Neural crest cell (in vitro differentiated cells): ENCODE results near the gene C1QTNF8. TPM values are rescaled to one million over a fixed set of nuclear protein-coding genes. Genes with fewer than 3 reads are reported as not detected.

Experiments
- DNase-seq: peaks from one replicate; pipeline ENCODE4 v3.0.0; 2021; ENCODE audit warnings: low read depth, mixed read lengths, low spot score
- H3K27ac Mint-ChIP-seq: one replicate; pipeline ENCODE4 v1.8.0; 2021; ENCODE audit warnings: mild to moderate bottlenecking, mixed read lengths; ENCODE audit not compliant: unreplicated experiment
- H3K27me3 Mint-ChIP-seq: 2 replicates; pipeline ENCODE4 v1.8.0; 2021; ENCODE audit warnings: low read depth, mild to moderate bottlenecking, mixed read lengths
- H3K36me3 Mint-ChIP-seq: 2 replicates; pipeline ENCODE4 v1.8.0; 2021; ENCODE audit warnings: low read depth, mild to moderate bottlenecking, mixed read lengths
- H3K4me1 Mint-ChIP-seq: 2 replicates; pipeline ENCODE4 v1.8.0; 2021; ENCODE audit warnings: mixed read lengths
- H3K4me3 Mint-ChIP-seq: one replicate; pipeline ENCODE4 v1.8.0; 2021; ENCODE audit warnings: mild to moderate bottlenecking, mixed read lengths
- H3K9me3 Mint-ChIP-seq: 2 replicates; pipeline ENCODE4 v1.8.0; 2021; ENCODE audit warnings: mixed read lengths
- CTCF ChIP-seq: fragments of 200-600 bp; sonication (generic); conservative IDR thresholded peaks from 2 replicates; pipeline ENCODE4 v1.5.0; 2021; ENCODE audit warnings: antibody characterized with exemption, mild to moderate bottlenecking
- total RNA-seq: library from RNA; stranded (reverse); gene quantifications from 2 replicates; pipeline ENCODE4 v1.2.1, GENCODE V29; 2021

C1QTNF8 gene
- total RNA-seq, 1 donor from 2014 or later, result 0.19 TPM

DNA sequence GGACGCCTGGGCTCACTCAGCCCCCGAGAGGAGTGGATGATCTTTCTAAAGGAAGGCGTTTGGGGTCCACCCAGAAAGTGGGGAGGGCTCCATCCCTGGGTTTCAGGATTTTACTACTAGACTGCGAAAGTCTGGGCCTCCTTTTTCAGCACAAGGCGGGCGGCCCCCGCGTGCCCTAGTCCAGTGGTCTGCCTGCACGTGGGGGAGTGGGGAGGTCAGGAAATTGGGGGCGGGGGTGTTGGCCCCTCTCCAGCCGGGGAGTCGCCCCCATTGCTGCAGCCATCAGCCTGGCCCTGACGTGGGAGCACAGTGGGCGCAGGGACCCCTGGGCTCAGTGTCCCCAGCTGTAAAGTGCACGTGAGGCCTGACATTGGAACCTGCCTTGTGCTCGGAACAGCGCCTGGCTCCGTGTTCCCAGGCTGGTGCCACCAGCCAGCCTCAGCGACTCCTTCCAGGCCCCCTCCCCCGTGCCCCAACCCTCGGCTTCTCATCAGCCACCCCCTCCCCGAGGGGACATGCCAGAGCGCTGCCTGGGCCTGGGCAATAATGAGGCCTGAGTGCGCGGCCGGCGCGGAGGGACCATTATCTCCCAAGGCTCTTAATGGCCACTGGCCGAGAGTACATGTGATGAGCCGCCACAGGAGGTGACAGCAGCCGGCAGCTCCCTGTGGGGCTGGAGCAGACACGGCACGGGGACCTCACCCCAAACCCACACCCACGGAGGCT lies 2.4 kb upstream of the C1QTNF8 start:
- H3K4me3 Mint-ChIP-seq, result no peak overlapping the region
- no peaks in the 10 kb centered on the region for H3K27me3 Mint-ChIP-seq
- no peaks in the 10 kb centered on the region for H3K36me3 Mint-ChIP-seq
- no peak for DNase-seq
- no peak overlapping the region for H3K27ac Mint-ChIP-seq
- no peaks in the 10 kb centered on the region for H3K4me1 Mint-ChIP-seq
- no peak for TF ChIP-seq CTCF
- H3K9me3 Mint-ChIP-seq, result no peaks in the 10 kb centered on the region

DNA sequence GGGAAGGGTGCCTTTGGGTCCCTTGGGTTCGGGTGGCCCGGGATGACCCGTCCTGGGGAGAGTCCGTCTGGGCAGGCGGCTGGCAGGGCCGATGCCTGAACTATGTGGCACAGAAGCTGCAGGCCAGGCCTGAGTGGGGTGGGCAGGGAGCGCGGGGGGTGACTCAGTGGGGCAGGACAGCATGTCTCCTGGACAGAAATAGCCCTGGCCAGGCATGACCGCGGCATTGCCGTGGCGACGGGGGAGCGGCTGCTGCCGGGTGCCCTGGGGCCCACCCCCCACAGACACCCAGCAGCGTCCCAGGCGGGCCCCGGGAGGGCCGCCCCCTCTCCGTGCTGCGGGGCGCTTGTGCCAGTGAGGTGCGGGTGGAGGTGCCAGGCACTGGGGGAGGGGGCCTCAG lies 1.8 kb upstream of the C1QTNF8 start:
- Mint-ChIP-seq H3K9me3 (no peaks in the 10 kb centered on the region), H3K4me3 (no peak overlapping the region)
- no peak for DNase-seq

DNA sequence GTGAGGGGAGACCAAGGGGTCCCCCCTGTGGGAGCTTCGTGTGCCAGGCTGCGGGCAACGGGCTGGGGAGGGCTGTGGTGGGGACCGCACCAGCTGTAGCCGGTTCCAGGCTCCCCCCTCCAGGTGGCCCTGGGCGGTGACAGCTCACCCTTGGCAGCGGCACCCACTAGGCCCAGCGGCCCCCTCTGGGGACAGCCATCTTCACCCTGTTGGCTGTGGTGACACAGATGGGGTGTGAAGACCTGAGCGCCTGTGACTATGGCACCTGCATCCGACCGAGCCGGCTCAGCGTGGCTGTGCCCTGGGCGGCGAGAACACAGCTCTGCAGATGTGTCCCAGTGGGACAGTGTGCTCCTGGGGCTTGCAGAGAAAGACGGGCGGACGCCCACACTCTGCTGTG lies 1.1 kb upstream of the C1QTNF8 start:
- Mint-ChIP-seq H3K36me3 (peaks cover under 1% of the 10 kb centered on the region), H3K27me3 (no peaks in the 10 kb centered on the region), H3K9me3 (no peaks in the 10 kb centered on the region), H3K4me1 (no peaks in the 10 kb centered on the region), H3K4me3 (no peak overlapping the region), H3K27ac (no peak overlapping the region)
- no peak for DNase-seq
- TF ChIP-seq CTCF, result no peak

More for the DNA sequence above, 1.8 kb upstream of the C1QTNF8 start:
- H3K27me3 Mint-ChIP-seq, result no peaks in the 10 kb centered on the region
- no peak for TF ChIP-seq CTCF
- no peak overlapping the region for H3K27ac Mint-ChIP-seq
- H3K4me1 Mint-ChIP-seq, result no peaks in the 10 kb centered on the region
- H3K36me3 Mint-ChIP-seq, result no peaks in the 10 kb centered on the region

DNA sequence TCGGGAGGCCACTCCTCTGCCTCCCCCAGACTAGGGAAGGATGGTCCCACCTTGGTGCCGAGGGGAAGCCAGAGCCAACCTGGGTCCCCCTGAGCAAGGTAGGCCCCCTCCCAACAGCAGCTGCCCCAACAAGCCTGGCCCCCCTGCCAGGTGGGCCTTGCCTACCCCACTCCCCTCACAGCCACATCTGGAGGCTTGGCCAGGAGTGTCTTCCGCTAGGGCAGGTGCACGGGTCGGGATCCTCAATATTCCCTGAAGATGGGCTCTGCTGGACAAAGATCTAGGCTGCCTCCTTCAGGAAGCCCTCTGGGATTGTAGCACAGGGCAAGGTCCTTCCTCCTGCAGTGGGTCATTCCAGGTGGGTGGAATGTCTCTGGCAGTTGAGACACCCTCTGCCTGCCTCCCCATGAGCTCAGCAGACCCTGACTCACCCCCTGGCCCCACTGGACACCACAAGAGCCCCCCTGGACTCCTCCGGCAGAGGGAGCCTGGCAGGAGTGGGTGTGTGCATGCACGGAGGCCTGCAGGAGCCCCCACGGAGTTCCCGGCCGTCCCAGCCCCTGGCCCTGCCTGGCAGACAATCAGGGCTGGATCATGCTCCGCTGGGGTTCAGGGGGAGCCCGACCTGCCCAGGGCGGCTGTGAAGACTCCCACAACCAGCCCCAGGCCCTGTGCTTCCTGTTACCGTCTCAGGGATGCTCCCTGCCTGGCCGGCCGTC lies 435 bp downstream of the C1QTNF8 start:
- Mint-ChIP-seq H3K36me3 (peaks cover 3% of the 10 kb centered on the region), H3K4me1 (peaks cover 9% of the 10 kb centered on the region), H3K27me3 (no peaks in the 10 kb centered on the region), H3K9me3 (no peaks in the 10 kb centered on the region), H3K4me3 (no peak overlapping the region), H3K27ac (no peak overlapping the region)
- TF ChIP-seq CTCF, result no peak
- no peak for DNase-seq

DNA sequence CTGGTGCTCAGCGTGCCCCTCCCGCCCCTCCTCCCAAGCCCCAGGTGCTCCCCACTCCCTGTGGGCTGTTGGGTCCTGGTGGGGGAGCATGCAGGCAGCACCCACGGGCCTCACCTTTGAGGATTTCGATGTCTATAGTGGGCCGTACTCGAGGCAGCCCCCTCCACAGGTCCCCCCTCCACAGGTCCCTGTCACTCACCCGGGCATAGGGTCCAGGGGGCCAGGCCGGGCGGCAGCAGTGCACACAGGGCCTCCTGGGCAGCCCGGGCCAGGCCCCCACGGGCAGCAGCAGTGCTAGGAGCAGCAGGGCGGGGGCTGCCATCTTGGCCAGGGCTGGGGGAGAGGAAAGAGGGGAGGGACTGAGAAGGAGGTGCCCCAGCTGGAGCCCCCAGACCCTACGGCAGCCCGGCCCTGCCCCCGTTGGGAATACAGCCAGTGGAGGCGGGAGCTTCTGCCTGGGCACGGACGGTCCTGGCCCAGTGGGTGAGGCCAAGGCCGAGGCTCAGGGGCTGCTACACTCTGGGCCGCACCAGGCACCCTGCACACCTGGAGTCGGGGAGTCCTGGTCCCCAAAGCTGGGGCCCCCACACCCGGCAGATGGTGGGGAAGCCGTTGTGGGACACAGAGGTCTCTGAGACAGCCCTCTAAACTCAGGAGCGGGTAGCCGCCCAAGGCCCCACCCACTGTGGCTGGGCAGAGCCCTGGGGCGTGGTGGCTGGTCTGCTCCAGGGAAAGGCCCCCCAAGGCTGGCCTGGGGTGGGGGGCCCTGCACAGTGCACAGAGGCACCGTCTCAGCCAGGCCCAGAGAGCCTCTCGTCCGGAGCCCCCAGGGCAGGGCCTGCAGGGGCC lies 1.2 kb downstream of the C1QTNF8 start:
- Mint-ChIP-seq H3K4me1 (peaks cover 9% of the 10 kb centered on the region), H3K27ac (no peak overlapping the region), H3K9me3 (no peaks in the 10 kb centered on the region), H3K4me3 (no peak overlapping the region), H3K27me3 (no peaks in the 10 kb centered on the region), H3K36me3 (peaks cover 3% of the 10 kb centered on the region)
- TF ChIP-seq CTCF, result no peak
- no peak for DNase-seq
